ENCODE measurements around the gene SULF2. TPM values are rescaled to one million over a fixed set of nuclear protein-coding genes. Genes with fewer than 3 reads are reported as not detected.

Gene SULF2
- total and polyA plus RNA-seq, 2 of the 13 experiments (the other 11 are each of a cell fraction or from before 2014, with no cell fraction given), result 7.2 to 50.9 TPM

- peak; percentile 60; the same call in 1 of the 2 replicates for TF ChIP-seq RXRB (CRISPR knock-in tag; IDR thresholded peaks at IDR 0.05; ENCODE audit: borderline replicate concordance)
- no peak for TF ChIP-seq TCF12 (IDR thresholded peaks at IDR 0.05)
- 0 out of 2 replicates have a peak, but pooled peaks have one; percentile 28 for TF ChIP-seq TCF12 (CRISPR knock-in tag; IDR thresholded peaks at IDR 0.05)
- TF ChIP-seq PATZ1 (CRISPR knock-in tag; IDR thresholded peaks at IDR 0.05), result peak; percentile 41; the same call in 1 of the 2 replicates
- TF ChIP-seq ETV6 (CRISPR knock-in tag; conservative IDR thresholded peaks at IDR 0.05), result peak; percentile 82; the same call in 1 of the 2 replicates
- no peak for TF ChIP-seq HDAC2 (CRISPR knock-in tag; IDR thresholded peaks at IDR 0.05)
- TF ChIP-seq, protein P1, sequence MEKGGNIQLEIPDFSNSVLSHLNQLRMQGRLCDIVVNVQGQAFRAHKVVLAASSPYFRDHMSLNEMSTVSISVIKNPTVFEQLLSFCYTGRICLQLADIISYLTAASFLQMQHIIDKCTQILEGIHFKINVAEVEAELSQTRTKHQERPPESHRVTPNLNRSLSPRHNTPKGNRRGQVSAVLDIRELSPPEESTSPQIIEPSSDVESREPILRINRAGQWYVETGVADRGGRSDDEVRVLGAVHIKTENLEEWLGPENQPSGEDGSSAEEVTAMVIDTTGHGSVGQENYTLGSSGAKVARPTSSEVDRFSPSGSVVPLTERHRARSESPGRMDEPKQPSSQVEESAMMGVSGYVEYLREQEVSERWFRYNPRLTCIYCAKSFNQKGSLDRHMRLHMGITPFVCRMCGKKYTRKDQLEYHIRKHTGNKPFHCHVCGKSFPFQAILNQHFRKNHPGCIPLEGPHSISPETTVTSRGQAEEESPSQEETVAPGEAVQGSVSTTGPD (CRISPR knock-in tag; IDR thresholded peaks at IDR 0.05), result 0 out of 2 replicates have a peak, but pooled peaks have one; percentile 24
- TF ChIP-seq SIX4 (CRISPR knock-in tag; IDR thresholded peaks at IDR 0.05), result peak; percentile 41; the same call in 1 of the 2 replicates
- TF ChIP-seq JARID2 (CRISPR knock-in tag; IDR thresholded peaks at IDR 0.05; ENCODE audit: insufficient replicate concordance), result peak; percentile 92
- TF ChIP-seq, protein P2, sequence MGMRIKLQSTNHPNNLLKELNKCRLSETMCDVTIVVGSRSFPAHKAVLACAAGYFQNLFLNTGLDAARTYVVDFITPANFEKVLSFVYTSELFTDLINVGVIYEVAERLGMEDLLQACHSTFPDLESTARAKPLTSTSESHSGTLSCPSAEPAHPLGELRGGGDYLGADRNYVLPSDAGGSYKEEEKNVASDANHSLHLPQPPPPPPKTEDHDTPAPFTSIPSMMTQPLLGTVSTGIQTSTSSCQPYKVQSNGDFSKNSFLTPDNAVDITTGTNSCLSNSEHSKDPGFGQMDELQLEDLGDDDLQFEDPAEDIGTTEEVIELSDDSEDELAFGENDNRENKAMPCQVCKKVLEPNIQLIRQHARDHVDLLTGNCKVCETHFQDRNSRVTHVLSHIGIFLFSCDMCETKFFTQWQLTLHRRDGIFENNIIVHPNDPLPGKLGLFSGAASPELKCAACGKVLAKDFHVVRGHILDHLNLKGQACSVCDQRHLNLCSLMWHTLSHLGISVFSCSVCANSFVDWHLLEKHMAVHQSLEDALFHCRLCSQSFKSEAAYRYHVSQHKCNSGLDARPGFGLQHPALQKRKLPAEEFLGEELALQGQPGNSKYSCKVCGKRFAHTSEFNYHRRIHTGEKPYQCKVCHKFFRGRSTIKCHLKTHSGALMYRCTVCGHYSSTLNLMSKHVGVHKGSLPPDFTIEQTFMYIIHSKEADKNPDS (CRISPR knock-in tag; IDR thresholded peaks at IDR 0.05), result no peak
- no peak for TF ChIP-seq ZNF207 (IDR thresholded peaks at IDR 0.05; ENCODE audit: borderline replicate concordance)
- TF ChIP-seq MXD4 (CRISPR knock-in tag; IDR thresholded peaks at IDR 0.05), result peak; percentile 83
- peak; percentile 51; the same call in 1 of the 2 replicates for TF ChIP-seq ZNF891 (CRISPR knock-in tag; IDR thresholded peaks at IDR 0.05)
- TF ChIP-seq HOXA3 (CRISPR knock-in tag; IDR thresholded peaks at IDR 0.05), result 0 out of 2 replicates have a peak, but pooled peaks have one; percentile 19
- peak; percentile 26; the same call in 1 of the 2 replicates for TF ChIP-seq SAP130 (CRISPR knock-in tag; IDR thresholded peaks at IDR 0.05; ENCODE audit: low read depth)
- 0 out of 2 replicates have a peak, but pooled peaks have one; percentile 24 for TF ChIP-seq RXRA (CRISPR knock-in tag; IDR thresholded peaks at IDR 0.05)
- TF ChIP-seq FOXO1 (CRISPR knock-in tag; IDR thresholded peaks at IDR 0.05), result peak; percentile 74
- TF ChIP-seq WIZ (CRISPR knock-in tag; IDR thresholded peaks at IDR 0.05), result no peak
- TF ChIP-seq ZNF776 (CRISPR knock-in tag; IDR thresholded peaks at IDR 0.05), result 0 out of 2 replicates have a peak, but pooled peaks have one; percentile 23
- 0 out of 2 replicates have a peak, but pooled peaks have one; percentile 55 for TF ChIP-seq HBP1 (CRISPR knock-in tag; IDR thresholded peaks at IDR 0.05; ENCODE audit: low read depth)
- no peak for TF ChIP-seq HNF4A (CRISPR knock-in tag; IDR thresholded peaks at IDR 0.05)
Observed at GRCh38 chr20:47677635-47678453, 107.4 kb downstream of the SULF2 start (continued).

Measured in HepG2 (cell line).